DMS153 treated with DMSO at 0.1 percent for 48 hours (cell line): ENCODE data around the gene MAPK1.
"Not testable (repeated sequence)": the region's sequence is repeated elsewhere in the genome, so short reads cannot be mapped to it uniquely, and the experiment has no call there.

Source experiments
- DNase-seq: peaks from one replicate; lab custom pipeline; 2025; ENCODE audit not compliant: unreplicated experiment; lab: John Stamatoyannopoulos, UW

The MAPK1 gene

GRCh38 chr22:21759646-21760376, 107.6 kb downstream of the MAPK1 start:
- DNase-seq = no peak

GRCh38 chr22:21759093-21759492, 108.4 kb downstream of the MAPK1 start:
- no peak for DNase-seq

GRCh38 chr22:21758091-21758864, 109.2 kb downstream of the MAPK1 start:
- DNase-seq = no peak

GRCh38 chr22:21755851-21756284, 111.6 kb downstream of the MAPK1 start:
- no peak for DNase-seq

- no peak for DNase-seq
Observed at GRCh38 chr22:21754523-21754922, 112.9 kb downstream of the MAPK1 start.

GRCh38 chr22:21753374-21754111, 113.9 kb downstream of the MAPK1 start:
- DNase-seq = no peak

GRCh38 chr22:21752276-21752675, 115.2 kb downstream of the MAPK1 start:
- no peak for DNase-seq

- DNase-seq = no peak
Observed at GRCh38 chr22:21745948-21746347, 121.5 kb downstream of the MAPK1 start.

DNA sequence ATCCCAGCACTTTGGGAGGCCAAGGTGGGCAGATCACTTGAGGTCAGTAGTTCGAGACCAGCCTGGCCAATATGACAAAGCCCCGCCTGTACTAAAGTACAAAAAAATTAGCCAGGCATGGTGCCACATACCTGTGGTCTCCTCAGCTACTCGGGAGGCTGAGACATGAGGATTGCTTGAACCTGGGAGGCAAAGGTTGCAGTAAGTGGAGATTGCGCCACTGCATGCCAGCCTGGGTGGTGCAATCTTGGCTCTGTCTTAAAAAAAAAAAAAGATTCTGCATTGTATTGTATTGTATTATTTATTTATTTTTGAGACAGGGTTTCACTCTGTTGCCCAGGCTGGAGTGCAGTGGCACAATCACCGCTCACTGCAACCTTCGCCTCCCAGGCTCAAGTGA, 122.5 kb downstream of the MAPK1 start:
- not testable (repeated sequence) for DNase-seq

DNA sequence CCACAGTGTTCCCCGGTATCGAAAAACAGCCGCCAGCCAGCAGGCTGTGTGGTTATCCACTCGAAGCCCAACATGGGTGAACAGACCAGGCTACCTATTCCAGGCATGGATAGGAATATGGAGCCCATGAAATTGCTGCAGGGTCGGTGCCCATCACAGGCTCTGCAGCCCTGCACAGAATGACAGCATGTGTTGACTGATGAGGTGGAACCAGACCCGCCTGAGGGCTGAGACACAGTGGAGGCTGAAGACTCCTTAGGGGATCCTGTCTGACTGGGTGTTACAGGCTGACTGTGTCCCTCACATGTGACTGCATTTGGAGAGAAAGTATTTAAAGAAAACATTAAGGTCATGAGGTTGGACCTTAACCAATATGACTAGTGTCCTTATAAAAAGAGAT, 125.7 kb downstream of the MAPK1 start:
- DNase-seq = no peak

DNA sequence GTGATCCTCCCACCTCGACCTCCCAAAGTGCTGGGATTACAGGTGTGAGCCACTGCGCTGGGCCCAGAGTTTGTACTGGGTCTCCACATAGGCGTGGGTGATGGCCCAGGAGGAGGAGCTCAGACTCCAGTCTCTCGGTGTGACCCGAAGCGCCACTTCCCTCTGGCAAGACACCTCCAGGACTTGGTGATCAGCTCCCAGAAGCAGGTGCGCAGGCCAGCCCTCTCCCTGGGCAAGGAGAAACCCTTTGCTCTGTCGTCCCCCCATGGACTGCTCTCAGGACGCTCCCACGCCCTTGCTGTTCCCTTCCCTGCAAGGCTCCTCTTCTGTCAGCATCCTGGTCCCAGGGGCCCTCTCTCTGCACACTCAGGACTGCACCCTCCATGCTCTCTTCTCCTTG, 126.4 kb downstream of the MAPK1 start:
- DNase-seq = no peak

GRCh38 chr22:21739828-21740377, 127.5 kb downstream of the MAPK1 start:
- no peak for DNase-seq

GRCh38 chr22:21738966-21739365, 128.5 kb downstream of the MAPK1 start:
- DNase-seq = no peak

GRCh38 chr22:21738081-21738480, 129.4 kb downstream of the MAPK1 start:
- no peak for DNase-seq

- no peak for DNase-seq
Observed at GRCh38 chr22:21736948-21737347, 130.5 kb downstream of the MAPK1 start.

DNA sequence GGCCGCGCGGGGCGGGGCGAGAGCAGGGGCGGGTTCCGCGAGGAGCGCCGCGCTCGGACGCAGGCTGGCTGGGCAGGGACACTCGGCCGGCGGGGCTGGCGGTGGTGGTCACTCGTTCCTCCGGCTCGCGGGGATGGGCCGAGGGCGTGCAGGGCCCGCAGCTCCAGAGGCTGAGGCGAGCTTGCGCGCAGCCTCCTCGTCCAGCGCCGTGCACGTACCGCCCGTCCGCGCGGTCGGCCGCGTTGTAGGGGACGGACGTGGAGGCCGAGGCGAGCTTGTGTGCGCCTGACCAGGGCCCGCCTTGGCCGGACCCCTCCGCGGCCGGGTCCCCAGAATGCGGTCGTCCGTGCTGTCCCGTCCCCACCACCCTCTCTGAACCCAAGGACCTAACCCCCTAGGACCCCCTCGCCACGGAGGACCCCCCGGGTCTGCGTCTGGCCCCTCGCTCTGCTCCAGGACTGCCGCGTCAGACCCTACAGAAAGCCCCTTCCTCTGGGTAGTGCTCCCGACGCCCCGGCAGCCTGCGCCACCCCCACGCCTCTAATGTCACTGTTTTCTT, 131.3 kb downstream of the MAPK1 start:
- DNase-seq = no peak

DNA sequence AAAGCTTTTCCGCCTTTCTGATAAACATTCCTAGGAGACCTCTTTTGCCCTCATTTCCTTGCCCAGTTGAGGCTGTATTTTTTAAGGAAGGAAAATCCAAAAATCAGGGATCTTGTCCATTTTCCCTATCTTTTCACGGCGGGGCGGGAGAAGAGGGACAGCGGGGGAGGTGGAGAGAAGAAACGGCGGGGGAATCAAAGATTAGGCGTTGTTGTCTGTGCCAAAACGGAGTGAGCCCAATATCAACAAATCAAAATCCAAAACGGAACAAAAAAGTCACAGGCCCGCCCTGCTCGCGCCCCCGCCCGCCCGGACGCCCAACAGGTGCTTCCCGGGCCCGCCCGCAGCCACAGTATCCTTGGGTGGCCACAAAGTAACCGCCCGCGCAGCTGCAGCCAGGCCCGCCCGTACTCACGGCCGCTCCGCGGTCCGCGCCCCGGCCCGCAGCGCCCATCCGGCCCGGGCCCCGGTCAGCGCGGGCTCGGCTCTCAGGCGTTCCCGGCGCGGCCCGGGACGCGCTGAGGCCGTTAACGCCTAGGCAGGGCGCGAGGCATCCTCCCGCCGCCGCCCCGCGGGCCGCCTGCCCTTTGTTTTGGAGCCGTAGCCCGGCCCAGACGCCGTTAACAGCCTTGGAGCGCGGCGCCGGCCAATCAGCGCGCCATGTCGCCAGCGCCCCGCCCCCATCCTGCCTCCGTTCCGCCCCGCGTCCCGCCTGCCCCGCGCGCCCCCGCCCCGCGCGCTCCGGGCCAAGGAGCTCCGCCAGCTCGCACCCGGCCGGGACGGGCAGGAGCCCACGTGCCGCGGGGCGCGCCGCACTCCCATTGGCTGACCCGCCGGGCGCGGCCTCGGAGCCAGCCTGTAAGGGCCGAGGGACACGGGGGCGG, 132.0 kb downstream of the MAPK1 start, which contains the start of gene YPEL1:
YPEL1 (minus strand) TSS at position 595 of the 884 bp plus-strand sequence. CDS start 25,050 bp downstream, outside the sequence.
- peak; percentile 89 for DNase-seq

- DNase-seq = no peak
Observed at GRCh38 chr22:21734540-21735199, 132.8 kb downstream of the MAPK1 start.

- no peak for DNase-seq
Observed at GRCh38 chr22:21731503-21731902, 135.9 kb downstream of the MAPK1 start.
